GM03348 (cell line): ENCODE data around the gene COA6.
"Not testable (repeated sequence)": the region's sequence is repeated elsewhere in the genome, so short reads cannot be mapped to it uniquely, and the experiment has no call there.

ENCODE experiments used
- DNase-seq: peaks from one replicate; pipeline ENCODE4 v3.0.0; 2012; ENCODE audit warnings: low spot score

The COA6 gene

GRCh38 chr1:234369784-234370183, 3.5 kb upstream of the COA6 start:
- no peak for DNase-seq

- no peak for DNase-seq
Measured at GRCh38 chr1:234371414-234371813, 1.8 kb upstream of the COA6 start.

GRCh38 chr1:234372011-234372757, 1.1 kb upstream of the COA6 start:
- no peak for DNase-seq

GRCh38 chr1:234373959-234374254, 651 bp downstream of the COA6 start:
- DNase-seq = no peak

- DNase-seq = no peak
Measured at GRCh38 chr1:234375672-234376071, 2.4 kb downstream of the COA6 start.

- not testable (repeated sequence) for DNase-seq
Measured at GRCh38 chr1:234379591-234380109, 6.4 kb downstream of the COA6 start.

GRCh38 chr1:234381699-234382555, 8.7 kb downstream of the COA6 start:
- no peak for DNase-seq

- DNase-seq = no peak
Measured at GRCh38 chr1:234386122-234386521, 12.9 kb downstream of the COA6 start.

- no peak for DNase-seq
Measured at GRCh38 chr1:234388094-234388493, 14.8 kb downstream of the COA6 start.

- no peak for DNase-seq
Measured at GRCh38 chr1:234393190-234393589, 19.9 kb downstream of the COA6 start.

GRCh38 chr1:234395297-234395696, 22.0 kb downstream of the COA6 start:
- no peak for DNase-seq

- no peak for DNase-seq
Measured at GRCh38 chr1:234396092-234396491, 22.8 kb downstream of the COA6 start.

GRCh38 chr1:234396871-234397270, 23.6 kb downstream of the COA6 start:
- DNase-seq = no peak

GRCh38 chr1:234397732-234398131, 24.5 kb downstream of the COA6 start:
- DNase-seq = no peak

GRCh38 chr1:234398849-234399381, 25.7 kb downstream of the COA6 start:
- peak; percentile 20 for DNase-seq

- DNase-seq = not testable (repeated sequence)
Measured at GRCh38 chr1:234399515-234399914, 26.3 kb downstream of the COA6 start.

- no peak for DNase-seq
Measured at GRCh38 chr1:234400773-234401172, 27.5 kb downstream of the COA6 start.

GRCh38 chr1:234401658-234402057, 28.4 kb downstream of the COA6 start:
- DNase-seq = no peak

GRCh38 chr1:234402939-234403338, 29.7 kb downstream of the COA6 start:
- DNase-seq = no peak

- no peak for DNase-seq
Measured at GRCh38 chr1:234405676-234406075, 32.4 kb downstream of the COA6 start.

- DNase-seq = no peak
Measured at GRCh38 chr1:234406871-234407270, 33.6 kb downstream of the COA6 start.

GRCh38 chr1:234408757-234409156, 35.5 kb downstream of the COA6 start:
- no peak for DNase-seq

GRCh38 chr1:234409328-234409727, 36.1 kb downstream of the COA6 start:
- no peak for DNase-seq
